Body of pancreas (tissue), 4 donors: ENCODE data around the gene ALG1. TPM values are rescaled to one million over a fixed set of nuclear protein-coding genes. Genes with fewer than 3 reads are reported as not detected.
"Not testable (repeated sequence)": the region's sequence is repeated elsewhere in the genome, so short reads cannot be mapped to it uniquely, and the experiment has no call there.

ENCODE experiments used
- ATAC-seq: fragments of 150-250 bp; one replicate; pipeline ENCODE4 v1.9.1; 2016
- DNase-seq, 4 donors: peaks; one replicate each; pipeline ENCODE4 v3.0.0-alpha.2; 2019
- H3K27ac ChIP-seq, 4 donors: fragments of 200-600 bp; sonication (generic); 1 replicate in 3 of 4; 2 replicates in 1 of 4; pipeline versions ENCODE4 v1.5.1 to v1.6.1; 2016 to 2019; ENCODE audit warnings: mild to moderate bottlenecking in 1 of 4, mixed read lengths in 1 of 4, moderate library complexity in 1 of 4
- H3K27me3 ChIP-seq, 2 donors: fragments of 200-600 bp; sonication (generic); one replicate each; pipeline ENCODE4 v1.6.0; 2016; ENCODE audit warnings: mild to moderate bottlenecking in 1 of 2
- H3K36me3 ChIP-seq, 2 donors: fragments of 200-600 bp; sonication (generic); replicated peaks in 1 of 2; 2 replicates each; pipeline ENCODE4 v1.5.1; 2016; ENCODE audit warnings: low read depth in 2 of 2; ENCODE audit not compliant: insufficient read depth in 1 of 2
- H3K4me1 ChIP-seq: fragments of 200-600 bp; sonication (generic); one replicate; pipeline ENCODE4 v1.6.0; 2016
- H3K4me3 ChIP-seq, 2 donors: fragments of 200-600 bp; sonication (generic); 1 replicate in 1 of 2; 2 replicates in 1 of 2; pipeline ENCODE4 v1.5.1; 2016 to 2019
- H3K9me3 ChIP-seq, 3 donors: fragments of 200-600 bp; sonication (generic); 1 replicate in 2 of 3; 2 replicates in 1 of 3; pipeline ENCODE4 v1.5.1; 2016
- CTCF ChIP-seq, 7 experiments: fragments of 450-650 bp in 4 of 7; fragments of 200-600 bp in 3 of 7; sonication (generic) in 3 of 7; IDR thresholded peaks; one replicate each; pipeline ENCODE4 v1.5.1; 2016 to 2019; ENCODE audit warnings: antibody characterized with exemption in 7 of 7
- WGBS, 2 donors: methylation state at CpG; one replicate each; pipeline ENCODE4 v1.1.5; 2017; 5-methylcytosine and 5-hydroxymethylcytosine counted together
- intact Hi-C: fragments of 100-400 bp; cut with DNase I; formaldehyde crosslinking; loops from one replicate; pipeline ENCODE4 v1.15.1; 2023
- total RNA-seq, 2 donors: library from RNA; depleted of rRNA; stranded (reverse); fragments of >200 nt; gene quantifications; one replicate each; pipeline ENCODE4 v1.1.0, GENCODE V29; 2016

Gene ALG1
- total RNA-seq, 2 donors from 2014 or later, result 20.2 to 26.0 TPM

- DNase-seq, H3K4me1 ChIP-seq, H3K27me3 ChIP-seq, intact Hi-C loops, H3K27ac ChIP-seq, H3K4me3 ChIP-seq, H3K36me3 ChIP-seq, ATAC-seq, H3K9me3 ChIP-seq: not testable (repeated sequence)
- 74 to 78% methylated on average over 11 of the region's 11 CpGs for WGBS, 2 donors
Measured at GRCh38 chr16:5084099-5084731, 12.6 kb downstream of the ALG1 start.

- H3K9me3 ChIP-seq, H3K27me3 ChIP-seq, H3K4me3 ChIP-seq, H3K27ac ChIP-seq, ATAC-seq, intact Hi-C loops, H3K36me3 ChIP-seq, H3K4me1 ChIP-seq: not testable (repeated sequence)
- 60 to 67% methylated on average over 9 to 10 of the region's 10 CpGs for WGBS, 2 donors
- DNase-seq, result peak; percentile 46 to 63 (median 58)
- peak; percentile 24 to 55 (median 45) for TF ChIP-seq CTCF (IDR thresholded peaks at IDR 0.05)
Measured at GRCh38 chr16:5084802-5085201, 13.2 kb downstream of the ALG1 start.

- ATAC-seq, H3K9me3 ChIP-seq, intact Hi-C loops, H3K27me3 ChIP-seq, H3K4me3 ChIP-seq, H3K27ac ChIP-seq, DNase-seq, H3K4me1 ChIP-seq, H3K36me3 ChIP-seq: not testable (repeated sequence)
- 91 to 93% methylated on average over 6 to 11 of the region's 11 CpGs for WGBS, 2 donors
Measured at GRCh38 chr16:5085716-5086115, 14.1 kb downstream of the ALG1 start.

GRCh38 chr16:5088086-5088790, 16.6 kb downstream of the ALG1 start:
- H3K27me3 ChIP-seq, intact Hi-C loops, H3K36me3 ChIP-seq, DNase-seq, H3K4me1 ChIP-seq, ATAC-seq, H3K4me3 ChIP-seq, H3K9me3 ChIP-seq, H3K27ac ChIP-seq: not testable (repeated sequence)
- WGBS, 2 donors, result 89 to 97% methylated on average over 10 to 18 of the region's 18 CpGs

- DNase-seq, intact Hi-C loops, H3K4me1 ChIP-seq, H3K36me3 ChIP-seq, ATAC-seq, H3K27ac ChIP-seq, H3K4me3 ChIP-seq, H3K27me3 ChIP-seq, H3K9me3 ChIP-seq: not testable (repeated sequence)
- 92 to 93% methylated on average over 8 to 17 of the region's 17 CpGs for WGBS, 2 donors
Measured at GRCh38 chr16:5088936-5089335, 17.3 kb downstream of the ALG1 start.

GRCh38 chr16:5089911-5090555, 18.4 kb downstream of the ALG1 start:
- H3K9me3 ChIP-seq, ATAC-seq, H3K27ac ChIP-seq, DNase-seq, H3K4me1 ChIP-seq, H3K27me3 ChIP-seq, H3K4me3 ChIP-seq, intact Hi-C loops, H3K36me3 ChIP-seq: not testable (repeated sequence)
- whole genome bisulfite sequencing, 2 donors, result 81 to 88% methylated on average over 4 to 26 of the region's 26 CpGs

- H3K36me3 ChIP-seq, ATAC-seq, H3K9me3 ChIP-seq, H3K4me1 ChIP-seq, H3K4me3 ChIP-seq, H3K27me3 ChIP-seq, intact Hi-C loops, DNase-seq, H3K27ac ChIP-seq: not testable (repeated sequence)
- WGBS, 2 donors, result 82 to 86% methylated on average over 7 to 9 of the region's 9 CpGs
Measured at GRCh38 chr16:5090592-5090991, 18.9 kb downstream of the ALG1 start.

- H3K4me1 ChIP-seq, result peaks cover 17% of the 10 kb centered on the region
- WGBS, 2 donors, result 64 to 92% methylated on average over 7 to 9 of the region's 9 CpGs
- H3K4me3 ChIP-seq, H3K27me3 ChIP-seq, H3K27ac ChIP-seq, H3K36me3 ChIP-seq, ATAC-seq, H3K9me3 ChIP-seq, intact Hi-C loops, DNase-seq: not testable (repeated sequence)
Measured at GRCh38 chr16:5093081-5093480, 21.4 kb downstream of the ALG1 start.

- H3K27ac ChIP-seq, H3K9me3 ChIP-seq, intact Hi-C loops, DNase-seq, H3K36me3 ChIP-seq, ATAC-seq, H3K4me3 ChIP-seq, H3K27me3 ChIP-seq: not testable (repeated sequence)
- 73 to 83% methylated on average over 2 to 7 of the region's 11 CpGs for WGBS, 2 donors
- peaks cover 20% of the 10 kb centered on the region for H3K4me1 ChIP-seq
Measured at GRCh38 chr16:5093746-5094145, 22.1 kb downstream of the ALG1 start.

- peaks cover 23% of the 10 kb centered on the region for H3K4me1 ChIP-seq
- ATAC-seq, H3K36me3 ChIP-seq, H3K4me3 ChIP-seq, H3K27ac ChIP-seq, H3K27me3 ChIP-seq, DNase-seq, H3K9me3 ChIP-seq, intact Hi-C loops: not testable (repeated sequence)
- WGBS, 2 donors, result 79 to 87% methylated on average over 6 to 9 of the region's 11 CpGs
Measured at GRCh38 chr16:5095145-5095830, 23.6 kb downstream of the ALG1 start.
